KG1 (cell line): ENCODE measurements around the gene YIPF5.

Experiments used
- DNase-seq: peaks from one replicate; lab custom pipeline; 2025; lab: John Stamatoyannopoulos, UW

Gene YIPF5

GRCh38 chr5:144122641-144123040, 47.8 kb downstream of the YIPF5 start:
- DNase-seq: no peak

DNA sequence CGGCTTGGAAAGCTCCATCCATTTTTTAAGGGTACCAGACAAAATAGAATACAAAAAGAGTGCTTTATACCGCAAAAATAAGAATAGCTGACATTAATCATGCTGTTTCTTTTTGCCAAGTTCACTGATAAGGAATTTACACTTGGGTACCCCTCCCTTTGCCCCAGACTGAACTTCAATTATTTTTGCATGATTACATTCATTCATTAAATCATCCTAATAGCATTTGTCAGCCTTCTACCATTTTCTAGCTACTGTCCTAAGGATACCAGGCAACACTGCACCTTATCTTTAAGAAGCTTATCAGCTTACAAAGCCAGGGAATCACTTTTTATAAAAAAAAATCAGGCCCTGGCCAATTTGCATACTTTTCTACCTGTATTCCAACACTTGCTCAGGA, 48.4 kb downstream of the YIPF5 start:
- DNase-seq: no peak

DNA sequence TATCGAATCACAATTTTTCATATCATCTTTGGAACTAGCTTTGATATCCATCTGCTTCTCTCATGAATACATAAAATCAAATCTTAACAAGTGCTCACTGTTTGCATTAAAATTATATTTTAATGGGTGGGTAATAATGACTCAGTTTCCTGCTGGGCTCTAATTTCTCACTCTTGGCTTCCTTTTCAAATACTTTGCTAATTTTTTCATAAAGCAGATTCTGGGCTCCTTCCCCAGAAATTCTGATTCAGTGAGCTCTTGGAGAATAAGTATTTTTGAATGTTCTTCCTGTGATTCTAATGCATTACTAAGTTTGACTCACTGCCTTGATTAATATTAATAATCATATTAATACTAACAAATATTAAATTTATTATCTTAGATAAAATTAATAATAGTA, 48.9 kb downstream of the YIPF5 start:
- no peak for DNase-seq

DNA sequence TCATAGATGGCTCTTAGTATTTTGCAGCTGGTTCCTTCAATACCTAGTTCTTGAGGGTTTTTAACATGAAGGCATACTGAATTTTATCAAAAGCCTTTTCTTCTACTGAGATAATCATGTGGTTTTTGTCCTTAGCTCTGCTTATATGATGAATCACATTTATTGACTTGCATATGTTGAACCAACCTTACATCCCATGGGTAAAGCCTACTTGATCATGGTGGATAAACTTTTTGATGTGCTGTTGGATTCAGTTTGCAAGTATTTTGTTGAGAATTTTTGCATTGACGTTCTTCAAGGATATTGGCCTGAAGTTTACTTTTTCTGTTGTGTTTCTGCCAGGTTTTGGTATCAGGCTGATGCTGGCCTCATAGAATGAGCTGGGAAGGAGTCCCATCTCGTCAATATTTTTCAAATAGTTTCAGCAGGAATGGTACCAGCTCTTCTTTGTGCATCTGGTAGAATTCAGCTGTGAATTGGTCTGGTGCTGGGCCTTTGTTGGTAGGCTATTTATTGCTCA, 49.7 kb downstream of the YIPF5 start:
- DNase-seq: no peak

DNA sequence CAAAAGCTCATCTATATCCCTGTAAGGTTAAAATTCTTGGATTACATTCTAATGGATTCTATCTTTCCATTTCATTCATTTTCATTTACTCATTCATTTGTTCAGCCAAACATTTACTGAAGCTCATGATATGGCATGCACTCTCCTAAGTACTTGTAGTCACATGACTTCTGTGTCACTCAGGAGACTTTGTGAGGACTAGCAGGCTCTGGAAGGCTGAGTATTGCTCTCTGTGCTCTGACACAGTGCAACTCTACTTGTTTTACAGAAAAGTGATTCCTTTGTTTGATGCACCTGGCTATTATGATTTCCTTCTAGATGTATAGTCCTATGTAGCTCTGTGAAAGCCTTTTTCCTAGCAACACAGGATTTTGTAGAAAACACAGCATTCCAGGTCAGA, 53.0 kb downstream of the YIPF5 start:
- DNase-seq: no peak

GRCh38 chr5:144114571-144114970, 55.9 kb downstream of the YIPF5 start:
- no peak for DNase-seq
